ENCODE results near the gene ACVR2B. TPM values are rescaled to one million over a fixed set of nuclear protein-coding genes. Genes with fewer than 3 reads are reported as not detected.
A peak's percentile ranks its signal among the peaks of the same experiment; 100 is the strongest.

Gene ACVR2B
- total RNA-seq, 1 donor from 2014 or later = 8.0 TPM

DNA sequence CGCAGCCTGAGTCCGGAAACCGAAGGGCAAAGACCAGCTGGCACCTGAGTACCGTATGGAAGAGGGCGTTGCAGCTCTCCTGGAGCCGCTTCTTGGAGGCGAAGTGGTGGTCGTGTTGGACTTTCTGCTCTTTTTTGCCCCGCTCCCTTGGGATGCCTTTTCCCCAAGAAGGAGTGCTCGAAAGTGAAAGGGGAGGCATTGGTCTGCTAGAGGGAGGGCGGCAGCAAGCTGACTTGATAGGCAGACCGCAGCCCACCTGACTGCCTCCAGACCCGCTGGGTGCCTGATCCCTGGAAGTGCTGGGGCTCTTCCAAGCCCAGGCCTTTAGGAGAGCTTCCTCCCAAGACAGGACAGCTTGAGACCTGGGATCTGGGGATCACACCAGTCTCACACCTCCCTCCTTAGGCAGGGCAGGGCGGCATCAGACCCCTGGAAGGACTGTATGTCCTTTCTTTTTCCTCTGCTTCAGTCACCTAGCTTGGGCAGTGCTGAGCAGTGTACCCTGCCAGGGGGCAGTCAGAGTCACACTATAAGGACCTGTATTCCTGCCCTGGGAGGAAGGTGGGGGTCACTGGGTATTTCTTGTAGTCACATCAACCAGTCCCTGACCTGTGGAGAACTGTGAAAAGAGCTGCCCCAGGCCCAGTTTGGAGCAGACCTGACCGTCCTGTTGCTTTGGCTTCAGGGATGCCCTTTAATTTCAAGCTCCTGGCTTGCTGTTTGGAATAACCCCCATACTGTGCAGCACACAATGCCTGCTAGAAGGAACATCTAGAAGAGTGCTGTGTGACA is 2.1 kb downstream of the ACVR2B start:
- TF ChIP-seq CTCF (conservative IDR thresholded peaks at IDR 0.05; ENCODE audit: low read depth, low read length) = no peak
- DNase-seq (ENCODE audit: low read depth) = no peak

DNA sequence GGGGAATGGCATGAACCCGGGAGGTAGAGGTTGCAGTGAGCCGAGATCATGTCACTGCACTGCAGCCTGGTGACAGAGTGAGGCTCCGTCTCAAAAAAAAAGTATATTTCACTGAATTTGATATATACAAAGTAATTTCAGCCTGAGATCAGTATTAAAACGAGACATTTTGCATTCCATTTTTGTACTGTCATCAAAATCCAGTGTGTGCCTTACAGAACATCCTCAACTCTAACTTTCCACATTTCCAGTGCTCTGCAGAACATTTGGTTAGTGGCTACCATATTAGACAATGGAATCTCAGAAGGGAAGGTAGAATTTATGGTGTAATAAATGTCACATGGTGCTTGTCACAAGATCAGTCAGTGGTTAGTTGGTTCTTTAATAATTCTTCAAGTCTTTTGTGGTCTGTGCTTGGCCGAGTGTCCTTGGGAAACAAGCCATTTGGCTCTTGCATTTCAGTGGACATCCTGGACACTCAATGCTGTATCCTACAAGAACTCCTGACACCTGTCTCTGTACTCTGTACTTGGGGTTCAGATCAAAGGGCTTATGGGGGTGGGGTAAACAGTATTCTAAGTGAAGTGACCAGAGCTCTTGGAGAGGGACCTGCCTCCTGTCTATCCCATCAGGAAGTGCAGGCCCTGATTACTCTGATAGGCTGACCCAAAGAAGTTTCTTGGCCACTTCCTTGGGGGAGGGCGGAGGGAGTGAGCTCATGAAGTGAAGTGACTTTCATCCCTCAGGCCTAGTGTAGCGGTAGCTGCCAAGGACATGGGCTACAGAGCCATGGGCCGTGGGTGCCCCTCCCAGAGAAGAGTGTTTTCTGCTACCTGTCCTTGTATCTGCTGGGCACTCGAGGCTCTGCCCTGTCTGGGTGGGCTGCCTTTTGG is 3.7 kb downstream of the ACVR2B start:
- TF ChIP-seq CTCF (conservative IDR thresholded peaks at IDR 0.05; ENCODE audit: low read depth, low read length) = no peak
- H3K4me3 ChIP-seq (ENCODE audit: low read depth, low read length) = no peak overlapping the region
- DNase-seq (ENCODE audit: low read depth) = no peak

More for the DNA sequence above, 2.1 kb downstream of the ACVR2B start:
- H3K4me3 ChIP-seq (ENCODE audit: low read depth, low read length) = peak overlapping the region; percentile 72

- TF ChIP-seq CTCF (conservative IDR thresholded peaks at IDR 0.05; ENCODE audit: low read depth, low read length) = no peak
- DNase-seq (ENCODE audit: low read depth) = no peak
- H3K4me3 ChIP-seq (ENCODE audit: low read depth, low read length) = peak overlapping the region; percentile 64
These were observed 5.3 kb downstream of the ACVR2B start for GRCh38 chr3:38458796-38459498.

DNA sequence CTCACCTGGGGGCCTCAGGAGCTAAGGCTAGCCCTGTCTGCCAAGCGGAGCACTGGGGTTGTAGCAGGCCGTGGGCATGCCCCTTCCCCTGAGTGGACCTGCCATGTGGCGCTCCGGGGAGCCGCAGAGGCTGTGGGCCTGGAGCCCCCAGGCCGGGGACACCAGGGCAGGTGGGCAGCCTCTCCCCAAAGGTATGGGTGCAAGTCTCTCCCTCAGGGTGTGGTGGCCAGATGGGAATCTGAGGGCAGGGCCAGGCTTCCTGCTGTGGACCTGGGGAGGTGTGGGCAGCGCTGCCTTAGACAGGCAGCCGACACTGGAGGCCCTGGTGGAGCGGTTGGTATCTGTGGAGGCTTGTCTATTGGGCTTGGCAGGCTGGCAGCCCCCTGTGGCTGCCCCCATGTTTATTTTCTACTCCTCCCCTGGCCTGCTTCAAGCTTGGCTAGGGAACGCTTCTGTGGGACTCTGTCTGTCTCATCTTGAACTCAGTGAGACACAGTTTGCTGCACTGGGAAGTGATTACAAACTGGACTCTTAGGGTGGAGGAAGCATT is 5.9 kb downstream of the ACVR2B start:
- H3K4me3 ChIP-seq (ENCODE audit: low read depth, low read length) = peak overlapping the region; percentile 64
- DNase-seq (ENCODE audit: low read depth) = no peak
- TF ChIP-seq CTCF (conservative IDR thresholded peaks at IDR 0.05; ENCODE audit: low read depth, low read length) = no peak

- no peak for DNase-seq (ENCODE audit: low read depth)
- no peak for TF ChIP-seq CTCF (conservative IDR thresholded peaks at IDR 0.05; ENCODE audit: low read depth, low read length)
- no peak overlapping the region for H3K4me3 ChIP-seq (ENCODE audit: low read depth, low read length)
These were observed 6.9 kb downstream of the ACVR2B start for GRCh38 chr3:38460377-38461270.

Measured in epithelial cell of proximal tubule (primary cell).